Ovary (tissue), 9 donors: ENCODE measurements around the gene PFKL. TPM values are rescaled to one million over a fixed set of nuclear protein-coding genes. Genes with fewer than 3 reads are reported as not detected.
A peak's percentile ranks its signal among the peaks of the same experiment; 100 is the strongest.

Source experiments
- DNase-seq, 5 donors: peaks; one replicate each; pipeline ENCODE4 v3.0.0-alpha.2; 2019 to 2020
- H3K27ac ChIP-seq, 2 donors: fragments of 200-600 bp; one replicate each; pipeline versions ENCODE4 v1.5.1 to v1.8.0; 2019 to 2022
- H3K27me3 ChIP-seq: fragments of 200-600 bp; one replicate; pipeline ENCODE4 v1.8.0; 2022
- H3K36me3 ChIP-seq: fragments of 200-600 bp; sonication (generic); one replicate; pipeline ENCODE4 v1.5.1; 2019
- H3K4me1 ChIP-seq: one replicate; pipeline ENCODE4 v1.8.1; 2013; ENCODE audit warnings: mild to moderate bottlenecking, moderate library complexity; ENCODE audit not compliant: insufficient read depth
- H3K4me3 ChIP-seq: fragments of 200-600 bp; sonication (generic); one replicate; pipeline ENCODE4 v1.5.1; 2017
- H3K9me3 ChIP-seq, 2 donors: fragments of 200-600 bp in 1 of 2; sonication (generic) in 1 of 2; one replicate each; pipeline versions ENCODE4 v1.5.1 to v1.8.1; 2013 to 2019; ENCODE audit warnings: mild to moderate bottlenecking in 1 of 2, moderate library complexity in 1 of 2
- EP300 ChIP-seq: sonication (generic); formaldehyde crosslinking; IDR thresholded peaks from one replicate; pipeline ENCODE4 v1.6.1; 2017; ENCODE audit warnings: antibody characterized with exemption
- POLR2A ChIP-seq: fragments of 450-650 bp; IDR thresholded peaks from one replicate; pipeline ENCODE4 v1.6.1; 2017; ENCODE audit warnings: antibody characterized with exemption, mild to moderate bottlenecking, moderate library complexity
- WGBS, 3 donors: extraction: QIAGEN DNeasy Blood & Tissue Kit in 1 of 3; methylation state at CpG; one replicate each; pipeline versions ENCODE4 v1.1.5 to v1.1.7; 2013 to 2017; 5-methylcytosine and 5-hydroxymethylcytosine counted together
- intact Hi-C, 4 donors: fragments of 100-400 bp; cut with DNase I; formaldehyde crosslinking; loops; one replicate each; pipeline versions ENCODE4 v1.11.0 to v1.15.1; 2022 to 2023
- polyA plus RNA-seq, 2 donors: library from polyadenylated mRNA; stranded (reverse); fragments of 200-250 nt in 1 of 2; fragments of 350-450 nt in 1 of 2; fragmentation: Illumina TruSeq in 1 of 2; extraction: RNeasy Lipid Tissue Mini Kit (QIAGEN cat#74804) in 1 of 2; gene quantifications; one replicate each; pipeline ENCODE4 v1.2.3, GENCODE V29; 2013 to 2014
- total RNA-seq, 7 donors: library from RNA; depleted of rRNA in 2 of 7; stranded (reverse); fragments of >200 nt in 2 of 7; fragmentation: NEBNext Ultra II Directional in 3 of 7; extraction: Animal tissue kit (Norgen Biotek cat#: 25700) in 3 of 7; gene quantifications; one replicate each; pipeline versions ENCODE4 v1.1.0 to v1.2.4, GENCODE V29; 2016 to 2023
- TF ChIP-seq, protein P1 (sequence below), 3 donors: fragments of 450-650 bp in 2 of 3; fragments of 200-600 bp in 1 of 3; IDR thresholded peaks; one replicate each; pipeline versions ENCODE4 v1.5.1 to v1.8.0; 2016 to 2022; ENCODE audit warnings: antibody characterized with exemption in 3 of 3, mild to moderate bottlenecking in 1 of 3
- donor health status: DM: no; HTN: no; CAD: no; lungs with moderate emphysema.
- donor health status: DM: no; HTN: no; CAD: no.
- donor health status: Bipolar disorder and iron deficiency.
- donor health status: DM: yes; HTN: yes; CAD: no.
- donor health status: DM: no; HTN: no; CAD: no.
- donor health status: DM: yes; HTN: yes; CAD: no.

PFKL gene
- total and polyA plus RNA-seq, 9 donors, result 12.6 to 104 (median 81.8) TPM

- Histone ChIP-seq H3K36me3 (no peaks in the 10 kb centered on the region), H3K9me3 (no peaks in the 10 kb centered on the region), H3K27me3 (no peaks in the 10 kb centered on the region), H3K27ac (no peak overlapping the region), H3K4me3 (no peak overlapping the region), H3K4me1 (no peaks in the 10 kb centered on the region)
- DNase-seq, result peak in 1 of 5 donors; percentile 59
- 77 to 88% (median 78%) methylated on average over 24 to 26 of the region's 26 CpGs for WGBS, 3 donors
- TF ChIP-seq, protein P1, sequence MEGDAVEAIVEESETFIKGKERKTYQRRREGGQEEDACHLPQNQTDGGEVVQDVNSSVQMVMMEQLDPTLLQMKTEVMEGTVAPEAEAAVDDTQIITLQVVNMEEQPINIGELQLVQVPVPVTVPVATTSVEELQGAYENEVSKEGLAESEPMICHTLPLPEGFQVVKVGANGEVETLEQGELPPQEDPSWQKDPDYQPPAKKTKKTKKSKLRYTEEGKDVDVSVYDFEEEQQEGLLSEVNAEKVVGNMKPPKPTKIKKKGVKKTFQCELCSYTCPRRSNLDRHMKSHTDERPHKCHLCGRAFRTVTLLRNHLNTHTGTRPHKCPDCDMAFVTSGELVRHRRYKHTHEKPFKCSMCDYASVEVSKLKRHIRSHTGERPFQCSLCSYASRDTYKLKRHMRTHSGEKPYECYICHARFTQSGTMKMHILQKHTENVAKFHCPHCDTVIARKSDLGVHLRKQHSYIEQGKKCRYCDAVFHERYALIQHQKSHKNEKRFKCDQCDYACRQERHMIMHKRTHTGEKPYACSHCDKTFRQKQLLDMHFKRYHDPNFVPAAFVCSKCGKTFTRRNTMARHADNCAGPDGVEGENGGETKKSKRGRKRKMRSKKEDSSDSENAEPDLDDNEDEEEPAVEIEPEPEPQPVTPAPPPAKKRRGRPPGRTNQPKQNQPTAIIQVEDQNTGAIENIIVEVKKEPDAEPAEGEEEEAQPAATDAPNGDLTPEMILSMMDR (IDR thresholded peaks at IDR 0.05), result no peak
- TF ChIP-seq EP300 (no peak), POLR2A (no peak)
- intact Hi-C loops, result no loop called here
Measured at GRCh38 chr21:44326716-44327602, 27.1 kb downstream of the PFKL start.

- intact Hi-C loops, result no loop called here
- no peaks in the 10 kb centered on the region for H3K9me3 ChIP-seq
- no peaks in the 10 kb centered on the region for H3K27me3 ChIP-seq
- H3K27ac ChIP-seq, result no peak overlapping the region
- WGBS, 3 donors, result 90 to 94% (median 92%) methylated on average over 11 of the region's 11 CpGs
- DNase-seq, result no peak
- no peak overlapping the region for H3K4me3 ChIP-seq
- H3K4me1 ChIP-seq, result no peaks in the 10 kb centered on the region
- TF ChIP-seq EP300 (no peak), POLR2A (no peak)
- TF ChIP-seq, protein P1 (IDR thresholded peaks at IDR 0.05), result no peak
- H3K36me3 ChIP-seq, result no peaks in the 10 kb centered on the region
Measured at GRCh38 chr21:44327603-44327974, 27.7 kb downstream of the PFKL start.

- WGBS, 3 donors, result 80 to 88% (median 80%) methylated on average over 24 to 25 of the region's 25 CpGs
Measured at GRCh38 chr21:44328242-44328895, 28.5 kb downstream of the PFKL start.

DNA sequence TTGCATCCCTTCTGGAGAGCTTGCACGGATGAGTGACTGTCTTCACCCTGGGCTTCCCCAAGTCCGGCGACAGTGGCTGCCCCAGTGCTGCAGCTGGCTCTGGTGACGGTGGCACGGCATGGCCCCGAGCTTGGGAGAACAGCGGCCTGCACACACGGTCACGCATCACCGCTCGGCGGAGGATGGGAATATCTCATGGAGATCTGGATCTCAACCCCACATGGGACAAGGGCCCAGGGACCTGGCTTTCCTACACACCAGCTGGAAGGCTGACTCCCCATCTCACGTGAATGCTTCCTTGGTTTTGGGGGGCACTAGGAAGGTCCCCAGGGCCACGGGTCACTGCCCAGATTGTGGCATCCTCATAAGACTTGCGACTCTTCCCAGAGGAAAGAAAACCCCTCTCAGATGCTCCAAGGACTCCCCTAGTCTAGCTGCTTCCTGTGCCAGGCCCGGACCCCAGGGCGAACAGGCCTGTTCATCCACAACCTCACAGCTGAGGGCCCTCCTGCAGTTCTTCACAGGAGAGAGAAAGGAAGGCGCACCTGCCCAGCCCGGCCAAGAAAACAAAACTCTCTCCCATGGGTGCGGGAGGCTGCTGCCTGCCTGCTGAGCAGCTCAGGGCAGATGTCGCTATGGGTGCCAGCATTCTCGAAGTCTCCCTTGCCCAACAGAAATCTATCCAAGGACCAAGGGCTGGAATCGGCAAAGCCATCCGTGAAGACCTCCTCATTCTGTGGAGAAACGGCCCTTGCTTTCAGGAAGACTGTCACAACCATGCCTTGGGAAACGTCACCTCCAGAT is 29.4 kb downstream of the PFKL start:
- H3K27ac ChIP-seq, result no peak overlapping the region
- TF ChIP-seq POLR2A, result no peak
- TF ChIP-seq, protein P1 (IDR thresholded peaks at IDR 0.05), result no peak
- no peak for TF ChIP-seq EP300
- no peaks in the 10 kb centered on the region for H3K9me3 ChIP-seq
- peak in 1 of 5 donors; percentile 36 for DNase-seq
- no peaks in the 10 kb centered on the region for H3K36me3 ChIP-seq
- no peaks in the 10 kb centered on the region for H3K27me3 ChIP-seq
- no peaks in the 10 kb centered on the region for H3K4me1 ChIP-seq
- 75 to 82% (median 77%) methylated on average over 24 to 26 of the region's 26 CpGs for WGBS, 3 donors
- no peak overlapping the region for H3K4me3 ChIP-seq
- intact Hi-C loops, result no loop called here

More at GRCh38 chr21:44328242-44328895, 28.5 kb downstream of the PFKL start:
- Histone ChIP-seq H3K27ac (no peak overlapping the region), H3K36me3 (no peaks in the 10 kb centered on the region), H3K4me1 (no peaks in the 10 kb centered on the region), H3K4me3 (no peak overlapping the region), H3K27me3 (no peaks in the 10 kb centered on the region), H3K9me3 (no peaks in the 10 kb centered on the region)
- TF ChIP-seq, protein P1 (IDR thresholded peaks at IDR 0.05), result no peak
- TF ChIP-seq EP300, result no peak
- TF ChIP-seq POLR2A, result no peak
- intact Hi-C loops, result no loop called here
- DNase-seq, result no peak
